Measurements from ENCODE around the gene UNC93B1.

UNC93B1 gene

GRCh38 chr11:68040957-68041591 is 37.2 kb upstream of the UNC93B1 start:
- no peak for FAIRE-seq
- DNase-seq (ENCODE audit: extremely low spot score, insufficient read length, low read depth), result no peak

GRCh38 chr11:68040101-68040956 is 36.4 kb upstream of the UNC93B1 start:
- DNase-seq (ENCODE audit: extremely low spot score, insufficient read length, low read depth), result peak; percentile 77

DNA sequence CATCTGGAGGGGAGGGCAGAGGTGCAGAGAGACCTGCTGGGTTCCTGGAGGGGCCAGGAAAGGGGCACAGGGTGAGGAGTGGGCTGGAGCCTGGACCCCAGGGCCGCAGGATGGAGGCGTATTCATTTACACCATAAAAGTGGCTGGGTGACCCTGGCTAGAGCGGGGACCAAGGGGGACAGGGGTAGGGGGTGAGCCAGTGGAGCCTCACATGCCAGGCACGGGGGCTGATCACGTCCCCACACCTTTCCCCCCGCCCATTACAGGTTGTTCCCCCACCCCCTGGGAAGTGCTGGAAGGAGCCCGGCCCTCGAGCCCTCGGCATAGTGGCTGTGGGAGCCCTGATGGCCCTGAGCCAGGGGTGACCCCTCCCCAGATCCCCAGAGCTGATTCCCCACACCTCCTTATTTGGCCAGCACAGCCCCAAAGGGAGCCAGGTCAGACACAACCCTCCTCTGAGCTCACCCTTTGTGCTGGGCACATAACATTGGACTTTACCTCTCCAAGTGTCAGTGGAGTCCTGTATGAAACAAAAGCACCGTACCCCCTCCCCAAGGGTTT is 35.7 kb upstream of the UNC93B1 start:
- FAIRE-seq, result peak; percentile 5
- DNase-seq (ENCODE audit: extremely low spot score, insufficient read length, low read depth), result no peak

More at GRCh38 chr11:68040101-68040956, 36.4 kb upstream of the UNC93B1 start:
- FAIRE-seq, result peak; percentile 86

DNA sequence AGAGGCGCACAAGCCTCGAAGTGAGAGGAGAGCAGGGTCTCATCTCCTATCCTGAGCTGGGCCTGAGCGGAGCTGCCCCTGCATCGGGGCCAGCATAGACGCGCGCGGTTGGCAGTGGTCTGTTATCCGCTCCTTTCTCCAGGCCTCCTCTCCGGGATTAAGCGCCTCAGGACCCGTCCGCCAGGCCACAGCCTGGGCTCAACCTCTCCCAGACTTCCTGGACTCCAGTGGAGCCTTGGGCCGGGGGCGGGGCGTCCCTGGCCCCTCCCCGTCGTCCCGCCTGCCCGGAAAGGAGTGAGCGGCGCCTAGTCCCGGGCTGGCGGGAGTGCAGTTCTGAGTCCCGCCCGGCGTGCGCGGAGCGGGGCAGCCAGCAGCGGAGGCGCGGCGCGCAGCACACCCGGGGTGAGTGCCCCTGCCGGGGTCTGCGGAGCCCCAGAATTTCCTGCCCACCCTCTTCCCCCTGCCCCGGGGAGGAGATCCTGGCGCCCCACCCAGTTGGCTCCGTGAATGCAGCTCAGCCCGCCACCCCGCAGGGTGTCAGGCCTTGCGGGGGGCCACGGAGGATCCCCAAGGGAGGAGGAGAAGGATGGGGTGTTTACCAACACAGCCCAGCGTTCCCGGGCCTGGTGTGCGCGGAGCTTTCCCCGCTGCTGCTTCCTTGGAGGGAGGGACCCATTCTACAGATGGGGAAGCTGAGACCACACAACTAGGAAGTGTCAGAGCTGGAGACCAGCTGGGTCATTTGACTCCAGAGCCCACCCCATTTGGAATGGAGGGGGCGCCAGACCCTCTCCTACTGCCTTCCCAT is 35.0 kb upstream of the UNC93B1 start, which contains the start of gene TCIRG1:
Gene TCIRG1 (plus strand): TSS at position 308 of the 808 bp plus-strand sequence. CDS start 2,247 bp downstream, outside the sequence.
- DNase-seq (ENCODE audit: extremely low spot score, insufficient read length, low read depth), result peak; percentile 85
- peak; percentile 60 for FAIRE-seq

GRCh38 chr11:68038226-68038717 is 34.4 kb upstream of the UNC93B1 start:
- FAIRE-seq (no peak), DNase-seq (ENCODE audit: extremely low spot score, insufficient read length, low read depth) (no peak)

DNA sequence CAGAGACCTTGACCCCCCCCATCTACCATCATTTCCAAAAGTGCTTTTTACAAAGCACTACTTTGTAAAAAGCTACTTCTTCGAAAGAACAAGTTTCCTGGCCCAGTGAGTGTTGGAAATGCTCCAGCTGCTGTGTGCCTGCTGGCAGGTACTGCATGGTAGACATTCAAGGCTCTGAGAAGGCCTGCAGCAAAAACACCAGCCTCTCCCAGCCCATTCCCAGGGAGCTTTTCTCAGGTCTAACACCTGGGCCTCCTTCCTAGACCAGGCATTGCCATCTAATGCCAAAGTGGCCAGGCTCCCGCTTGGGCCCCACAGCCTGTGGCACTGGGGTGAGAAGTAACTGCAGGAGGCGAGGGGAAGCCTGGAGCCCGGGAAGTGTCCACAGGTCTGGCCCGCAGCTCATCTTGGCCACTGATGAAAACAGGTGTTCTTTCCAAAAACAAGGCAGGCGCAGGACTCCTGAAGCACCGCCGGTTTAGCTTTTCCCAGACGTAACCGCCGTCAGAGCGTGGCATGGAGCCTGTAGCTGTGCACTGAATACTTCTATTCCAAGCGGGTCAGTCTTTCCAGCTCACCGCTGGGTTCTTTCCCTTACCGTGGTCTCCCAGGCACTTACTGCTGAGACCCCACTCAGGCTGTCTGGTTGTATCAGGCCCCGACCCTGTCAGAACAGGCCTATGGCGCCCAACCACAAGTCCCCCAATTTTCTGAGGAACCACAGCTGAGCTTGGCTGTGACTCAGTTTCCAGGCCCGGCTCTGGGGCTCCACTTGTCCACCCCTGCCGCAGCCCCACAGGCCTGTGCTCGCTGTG is 33.7 kb upstream of the UNC93B1 start:
- FAIRE-seq (no peak), DNase-seq (ENCODE audit: extremely low spot score, insufficient read length, low read depth) (no peak)

DNA sequence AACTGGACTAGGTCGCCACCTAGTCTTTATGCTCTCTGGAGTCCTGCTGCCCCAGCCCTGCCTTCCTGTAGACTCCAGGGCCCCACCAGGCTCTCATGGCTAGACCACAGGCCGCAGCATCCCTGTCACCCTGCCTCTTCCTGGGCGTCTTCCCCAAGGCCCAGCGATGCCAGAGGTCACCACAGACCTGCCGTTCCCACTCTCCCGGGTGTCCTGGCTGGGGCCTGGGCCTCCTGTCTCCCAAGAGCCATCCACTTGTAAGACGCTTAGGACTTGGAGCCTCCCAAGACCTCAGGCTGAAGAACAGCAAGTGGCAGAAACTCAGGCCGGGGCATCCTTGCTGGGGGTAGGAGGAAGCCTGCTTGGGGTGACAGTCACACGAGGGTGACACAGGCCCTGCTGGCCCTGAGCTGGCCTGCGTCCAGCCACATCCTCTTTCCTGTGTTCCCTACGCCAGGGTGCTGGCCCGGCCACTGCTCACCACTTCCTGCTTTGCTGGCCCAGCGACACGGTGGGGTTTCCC is 32.9 kb upstream of the UNC93B1 start:
- no peak for DNase-seq (ENCODE audit: extremely low spot score, insufficient read length, low read depth)
- FAIRE-seq, result no peak

GRCh38 chr11:68036141-68036716 is 32.3 kb upstream of the UNC93B1 start:
- FAIRE-seq (no peak), DNase-seq (ENCODE audit: extremely low spot score, insufficient read length, low read depth) (no peak)

- DNase-seq (ENCODE audit: extremely low spot score, insufficient read length, low read depth) (no peak), FAIRE-seq (no peak)
Observed at GRCh38 chr11:68035266-68035876, 31.5 kb upstream of the UNC93B1 start.

- no peak for FAIRE-seq
- no peak for DNase-seq (ENCODE audit: extremely low spot score, insufficient read length, low read depth)
Observed at GRCh38 chr11:68033708-68034045, 29.8 kb upstream of the UNC93B1 start.

- DNase-seq (ENCODE audit: extremely low spot score, insufficient read length, low read depth) (no peak), FAIRE-seq (no peak)
Observed at GRCh38 chr11:68032997-68033707, 29.3 kb upstream of the UNC93B1 start.

DNA sequence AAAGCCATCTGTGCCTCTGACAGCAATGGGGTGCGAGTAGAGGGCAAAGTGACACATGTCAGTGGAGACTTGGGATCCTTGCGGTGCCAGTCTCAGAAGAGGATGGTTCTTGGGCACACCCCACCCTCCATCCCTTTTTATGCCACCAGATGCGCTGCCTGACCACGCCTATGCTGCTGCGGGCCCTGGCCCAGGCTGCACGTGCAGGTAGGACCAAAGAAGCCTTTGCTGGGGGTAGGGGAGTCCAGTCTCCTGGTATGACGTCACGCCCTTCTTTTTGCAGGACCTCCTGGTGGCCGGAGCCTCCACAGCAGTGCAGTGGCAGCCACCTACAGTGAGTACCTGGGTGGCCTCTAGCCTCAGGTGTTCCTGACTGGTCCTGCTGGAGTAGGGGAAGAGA is 28.1 kb upstream of the UNC93B1 start:
- no peak for FAIRE-seq
- DNase-seq (ENCODE audit: extremely low spot score, insufficient read length, low read depth), result no peak

DNA sequence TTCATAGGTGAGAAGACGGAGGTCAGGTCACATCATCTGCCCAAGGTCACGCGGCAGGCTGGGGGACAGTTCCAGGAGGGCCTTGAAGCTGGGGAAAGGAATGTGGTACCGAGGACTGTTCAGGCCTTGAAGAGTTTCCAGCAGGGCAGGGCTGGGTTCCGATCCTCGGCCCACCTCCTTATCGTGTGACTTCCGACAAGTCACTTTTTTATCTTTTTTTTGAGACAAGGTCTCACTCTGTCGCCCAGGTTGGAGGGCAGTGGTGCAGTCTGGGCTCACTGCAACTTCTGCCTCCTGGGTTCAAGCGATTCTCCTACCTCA is 27.2 kb upstream of the UNC93B1 start:
- FAIRE-seq, result no peak

DNA sequence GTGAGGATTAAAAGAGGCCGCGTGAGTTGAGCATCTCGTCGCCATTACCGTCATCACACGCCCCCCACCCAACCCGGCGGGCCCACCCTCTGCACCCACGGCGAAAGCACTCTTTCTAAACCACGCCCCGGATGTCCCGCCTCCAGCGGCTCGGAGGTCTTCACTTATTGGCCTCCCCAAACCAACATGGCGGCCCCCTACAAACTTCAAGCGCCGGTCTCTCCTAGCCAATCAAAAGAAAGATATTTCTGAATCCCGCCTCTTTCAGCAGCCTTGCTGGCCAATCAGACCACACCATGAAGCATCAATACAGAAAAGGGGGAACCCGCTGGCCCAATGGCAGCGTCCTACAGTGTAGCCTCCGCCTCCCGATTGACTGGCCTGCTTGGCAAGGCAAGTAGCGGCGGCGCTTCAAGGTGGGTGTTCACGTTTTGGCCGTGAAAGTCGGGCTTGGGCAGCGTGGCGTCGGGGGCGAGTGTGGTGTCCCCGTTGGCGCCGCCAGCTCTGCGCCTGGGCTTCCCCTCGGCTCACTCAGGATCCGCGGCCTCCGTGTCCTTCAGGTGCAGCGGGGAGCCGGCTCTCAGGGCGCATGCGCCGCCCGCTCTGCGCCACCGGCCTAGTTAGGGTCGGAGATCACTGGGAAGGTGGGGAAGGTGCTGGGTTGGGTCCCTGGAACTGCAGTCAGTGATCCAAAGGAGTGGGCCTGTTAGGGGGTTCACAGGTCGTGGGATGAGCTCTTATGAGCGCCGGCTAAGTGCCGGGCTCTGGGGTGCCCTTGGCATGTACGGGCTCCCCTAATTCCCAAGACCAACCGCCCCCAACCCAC is 26.6 kb upstream of the UNC93B1 start, which contains the start of gene NDUFS8:
Gene NDUFS8 (plus strand): TSS at position 364 of the 826 bp plus-strand sequence. CDS start 1,471 bp downstream, outside the sequence.
- peak; percentile 100 for FAIRE-seq
- peak; percentile 97 for DNase-seq (ENCODE audit: extremely low spot score, insufficient read length, low read depth)

More for the DNA sequence above, 27.2 kb upstream of the UNC93B1 start:
- no peak for DNase-seq (ENCODE audit: extremely low spot score, insufficient read length, low read depth)

- DNase-seq (ENCODE audit: extremely low spot score, insufficient read length, low read depth) (no peak), FAIRE-seq (no peak)
Observed at GRCh38 chr11:68028802-68029545, 25.1 kb upstream of the UNC93B1 start.

DNA sequence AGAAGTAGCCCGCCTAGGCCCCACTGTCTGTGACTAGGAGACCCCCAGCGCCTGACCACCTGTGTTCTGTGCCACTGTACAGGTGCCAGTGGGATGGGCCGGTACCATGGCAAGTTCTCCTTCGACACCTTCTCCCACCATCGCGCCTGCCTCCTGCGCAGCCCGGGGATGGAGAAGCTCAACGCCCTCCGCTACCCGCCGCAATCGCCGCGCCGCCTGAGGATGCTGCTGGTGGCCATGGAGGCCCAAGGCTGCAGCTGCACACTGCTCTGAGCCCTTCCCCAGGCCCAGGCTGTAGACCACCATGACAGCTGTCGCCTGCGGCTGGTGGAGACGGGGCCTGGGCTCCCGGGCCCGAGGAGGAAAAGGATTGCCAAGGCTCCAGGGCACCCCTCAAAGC is 23.8 kb upstream of the UNC93B1 start:
- FAIRE-seq, result no peak

More for the DNA sequence above, 23.8 kb upstream of the UNC93B1 start:
- DNase-seq (ENCODE audit: extremely low spot score, insufficient read length, low read depth), result no peak

All from GM18507 (cell line).